ENCODE data around the gene STOML2.
"Not testable (repeated sequence)": the region's sequence is repeated elsewhere in the genome, so short reads cannot be mapped to it uniquely, and the experiment has no call there.

DNA sequence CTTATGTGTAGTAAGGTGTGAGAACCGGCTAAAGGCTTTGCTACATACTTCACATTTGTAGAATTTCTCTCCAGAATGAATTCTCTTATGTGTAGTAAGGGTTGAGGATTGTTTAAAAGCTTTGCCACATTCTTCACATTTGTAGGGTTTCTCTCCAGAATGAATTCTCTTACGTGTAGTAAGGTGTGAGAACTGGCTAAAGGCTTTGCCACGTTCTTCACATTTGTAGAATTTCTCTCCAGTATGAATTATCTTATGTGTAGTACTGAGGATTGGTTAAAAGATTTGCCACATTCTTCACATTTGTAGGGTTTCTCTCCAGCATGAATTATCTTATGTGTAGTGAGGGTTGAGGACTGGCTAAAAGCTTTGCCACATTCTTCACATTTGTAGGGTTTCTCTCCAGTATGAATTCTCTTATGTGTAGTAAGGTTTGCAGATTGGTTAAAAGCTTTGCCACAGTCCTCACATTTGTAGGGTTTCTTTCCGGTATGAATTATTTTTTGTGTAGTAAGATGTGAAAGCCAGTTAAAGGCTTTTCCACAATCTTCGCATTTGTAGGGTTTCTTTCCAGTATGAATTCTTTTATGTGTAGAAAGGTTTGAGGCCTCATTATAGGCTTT is 45.1 kb upstream of the STOML2 start:
- TF ChIP-seq EZH2 (IDR thresholded peaks at IDR 0.05; ENCODE audit: low read depth); CTCF (conservative IDR thresholded peaks at IDR 0.05): not testable (repeated sequence)

All from PC-9 (cell line).